Liver (tissue), 3 donors: ENCODE results near the gene ATG14.

Source experiments
- EGR1 ChIP-seq, 2 donors: IDR thresholded peaks; 2 replicates each; pipeline ENCODE4 v1.6.1; 2016 to 2018; ENCODE audit warnings: antibody characterized with exemption in 2 of 2, low read depth in 2 of 2
- GABPA ChIP-seq, 2 donors: IDR thresholded peaks in 1 of 2; conservative IDR thresholded peaks in 1 of 2; 2 replicates each; pipeline ENCODE4 v1.6.1; 2016; ENCODE audit warnings: antibody characterized with exemption in 2 of 2, mild to moderate bottlenecking in 1 of 2, moderate library complexity in 1 of 2
- HNF4G ChIP-seq: IDR thresholded peaks from 2 replicates; pipeline ENCODE4 v1.6.1; 2016; ENCODE audit warnings: antibody characterized with exemption
- JUND ChIP-seq, 2 donors: IDR thresholded peaks; 2 replicates each; pipeline ENCODE4 v1.6.1; 2016; ENCODE audit warnings: antibody characterized with exemption in 2 of 2
- MAX ChIP-seq: IDR thresholded peaks from 2 replicates; pipeline ENCODE4 v1.6.1; 2016; ENCODE audit warnings: antibody characterized with exemption
- RAD21 ChIP-seq, 2 donors: IDR thresholded peaks; 2 replicates each; pipeline ENCODE4 v1.6.1; 2016; ENCODE audit warnings: antibody characterized with exemption in 2 of 2, mild to moderate bottlenecking in 2 of 2
- REST ChIP-seq: IDR thresholded peaks from 2 replicates; pipeline ENCODE4 v1.6.1; 2016; ENCODE audit warnings: antibody characterized with exemption, mild to moderate bottlenecking
- RXRA ChIP-seq, 2 donors: IDR thresholded peaks; 2 replicates each; pipeline ENCODE4 v1.6.1; 2017 to 2018; ENCODE audit warnings: antibody characterized with exemption in 2 of 2, mild to moderate bottlenecking in 1 of 2
- SP1 ChIP-seq: IDR thresholded peaks from 2 replicates; pipeline ENCODE4 v1.6.1; 2018; ENCODE audit warnings: antibody characterized with exemption, mild to moderate bottlenecking
- TAF1 ChIP-seq: conservative IDR thresholded peaks from 2 replicates; pipeline ENCODE4 v1.6.1; 2016; ENCODE audit warnings: antibody characterized with exemption, mild to moderate bottlenecking
- YY1 ChIP-seq: IDR thresholded peaks from 2 replicates; pipeline ENCODE4 v1.6.1; 2016; ENCODE audit warnings: antibody characterized with exemption, mild to moderate bottlenecking
- ZBTB33 ChIP-seq: IDR thresholded peaks from 2 replicates; pipeline ENCODE4 v1.6.1; 2016; ENCODE audit warnings: antibody characterized with exemption
- TF ChIP-seq, protein P1 (sequence below): fragments of 150-350 bp; IDR thresholded peaks from 2 replicates; pipeline ENCODE4 v1.5.1; 2017; ENCODE audit warnings: improper control_type of control experiment, low read depth, low read length; ENCODE audit not compliant: missing input control
- TF ChIP-seq, protein P2 (sequence below): IDR thresholded peaks from 2 replicates; pipeline ENCODE4 v1.6.1; 2016; ENCODE audit warnings: antibody characterized with exemption
- donor health status: healthy.
- donor health status: healthy.

GRCh38 chr14:55417955-55418354, 6.3 kb upstream of the ATG14 start:
- TF ChIP-seq, protein P1, sequence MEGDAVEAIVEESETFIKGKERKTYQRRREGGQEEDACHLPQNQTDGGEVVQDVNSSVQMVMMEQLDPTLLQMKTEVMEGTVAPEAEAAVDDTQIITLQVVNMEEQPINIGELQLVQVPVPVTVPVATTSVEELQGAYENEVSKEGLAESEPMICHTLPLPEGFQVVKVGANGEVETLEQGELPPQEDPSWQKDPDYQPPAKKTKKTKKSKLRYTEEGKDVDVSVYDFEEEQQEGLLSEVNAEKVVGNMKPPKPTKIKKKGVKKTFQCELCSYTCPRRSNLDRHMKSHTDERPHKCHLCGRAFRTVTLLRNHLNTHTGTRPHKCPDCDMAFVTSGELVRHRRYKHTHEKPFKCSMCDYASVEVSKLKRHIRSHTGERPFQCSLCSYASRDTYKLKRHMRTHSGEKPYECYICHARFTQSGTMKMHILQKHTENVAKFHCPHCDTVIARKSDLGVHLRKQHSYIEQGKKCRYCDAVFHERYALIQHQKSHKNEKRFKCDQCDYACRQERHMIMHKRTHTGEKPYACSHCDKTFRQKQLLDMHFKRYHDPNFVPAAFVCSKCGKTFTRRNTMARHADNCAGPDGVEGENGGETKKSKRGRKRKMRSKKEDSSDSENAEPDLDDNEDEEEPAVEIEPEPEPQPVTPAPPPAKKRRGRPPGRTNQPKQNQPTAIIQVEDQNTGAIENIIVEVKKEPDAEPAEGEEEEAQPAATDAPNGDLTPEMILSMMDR: no peak
- no peak for TF ChIP-seq SP1
- TF ChIP-seq JUND (IDR thresholded peaks at IDR 0.05): no peak
- TF ChIP-seq, protein P2, sequence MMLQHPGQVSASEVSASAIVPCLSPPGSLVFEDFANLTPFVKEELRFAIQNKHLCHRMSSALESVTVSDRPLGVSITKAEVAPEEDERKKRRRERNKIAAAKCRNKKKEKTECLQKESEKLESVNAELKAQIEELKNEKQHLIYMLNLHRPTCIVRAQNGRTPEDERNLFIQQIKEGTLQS: no peak
- no peak for TF ChIP-seq YY1
- TF ChIP-seq EGR1 (IDR thresholded peaks at IDR 0.05; ENCODE audit: low read depth in 2 of 2): no peak
- TF ChIP-seq REST: no peak
- TF ChIP-seq RAD21 (IDR thresholded peaks at IDR 0.05): no peak
- TF ChIP-seq HNF4G: no peak
- TF ChIP-seq GABPA (IDR thresholded peaks at IDR 0.05 in 1 of 2, conservative IDR thresholded peaks at IDR 0.05 in 1 of 2): no peak
- no peak for TF ChIP-seq RXRA (IDR thresholded peaks at IDR 0.05)
- no peak for TF ChIP-seq MAX
- TF ChIP-seq TAF1: no peak
- no peak for TF ChIP-seq ZBTB33
